HEK293 (cell line): ENCODE data around the gene MRPL18.

Source experiments
- BCL11A ChIP-seq: fragments of 450-650 bp; formaldehyde crosslinking; IDR thresholded peaks from 2 replicates; pipeline ENCODE4 v1.5.1; 2016; ENCODE audit warnings: low read depth, missing biosample characterization, missing genetic modification characterization
- ELK4 ChIP-seq: IDR thresholded peaks from 2 replicates; pipeline ENCODE4 v1.6.1; 2011; ENCODE audit warnings: mild to moderate bottlenecking, low read depth, low read length, borderline replicate concordance
- KLF9 ChIP-seq: fragments of 450-650 bp; formaldehyde crosslinking; IDR thresholded peaks from 2 replicates; pipeline ENCODE4 v1.5.1; 2016; ENCODE audit warnings: missing biosample characterization, missing genetic modification characterization, low read depth
- OSR2 ChIP-seq: fragments of 450-650 bp; formaldehyde crosslinking; IDR thresholded peaks from 2 replicates; pipeline ENCODE4 v1.5.1; 2016; ENCODE audit warnings: missing biosample characterization, missing genetic modification characterization
- PATZ1 ChIP-seq: fragments of 450-650 bp; formaldehyde crosslinking; IDR thresholded peaks from 2 replicates; pipeline ENCODE4 v1.5.1; 2016; ENCODE audit warnings: missing biosample characterization, missing genetic modification characterization
- PRDM2 ChIP-seq: fragments of 450-650 bp; formaldehyde crosslinking; IDR thresholded peaks from 2 replicates; pipeline ENCODE4 v1.5.1; 2016; ENCODE audit warnings: missing biosample characterization, missing genetic modification characterization, borderline replicate concordance
- SETDB1 ChIP-seq: IDR thresholded peaks from one replicate; pipeline ENCODE4 v1.6.1; 2017; ENCODE audit warnings: mild to moderate bottlenecking, low read length, moderate library complexity, mixed read lengths; ENCODE audit not compliant: insufficient read length
- SP2 ChIP-seq: fragments of 450-650 bp; formaldehyde crosslinking; IDR thresholded peaks from 2 replicates; pipeline ENCODE4 v1.5.1; 2016; ENCODE audit warnings: missing biosample characterization, missing genetic modification characterization
- TRIM28 ChIP-seq: IDR thresholded peaks from 2 replicates; pipeline ENCODE4 v1.6.1; 2011; ENCODE audit warnings: low read length, control low read depth, borderline replicate concordance
- ZBTB6 ChIP-seq: fragments of 450-650 bp; formaldehyde crosslinking; IDR thresholded peaks from 2 replicates; pipeline ENCODE4 v1.5.1; 2017; ENCODE audit warnings: missing biosample characterization, missing genetic modification characterization
- ZNF121 ChIP-seq: fragments of 450-650 bp; formaldehyde crosslinking; IDR thresholded peaks from 2 replicates; pipeline ENCODE4 v1.5.1; 2016; ENCODE audit warnings: missing biosample characterization, missing genetic modification characterization
- ZNF148 ChIP-seq: fragments of 450-650 bp; formaldehyde crosslinking; IDR thresholded peaks from 2 replicates; pipeline ENCODE4 v1.5.0; 2017; ENCODE audit warnings: missing biosample characterization, missing genetic modification characterization, borderline replicate concordance
- ZNF221 ChIP-seq: fragments of 450-650 bp; formaldehyde crosslinking; IDR thresholded peaks from 2 replicates; pipeline ENCODE4 v1.5.1; 2017; ENCODE audit warnings: missing biosample characterization, missing genetic modification characterization, borderline replicate concordance
- ZNF341 ChIP-seq: fragments of 450-650 bp; formaldehyde crosslinking; IDR thresholded peaks from 2 replicates; pipeline ENCODE4; 2016; ENCODE audit warnings: low read depth, missing biosample characterization, missing genetic modification characterization
- ZNF37A ChIP-seq: fragments of 450-650 bp; IDR thresholded peaks from 2 replicates; pipeline ENCODE4 v1.5.1; 2018; ENCODE audit warnings: missing biosample characterization, missing genetic modification characterization
- ZNF518A ChIP-seq: fragments of 450-650 bp; formaldehyde crosslinking; conservative IDR thresholded peaks from 2 replicates; pipeline ENCODE4 v1.5.1; 2016; ENCODE audit warnings: low read depth, missing biosample characterization, missing genetic modification characterization
- ZNF596 ChIP-seq: fragments of 450-650 bp; IDR thresholded peaks from 2 replicates; pipeline ENCODE4 v1.5.0; 2018; ENCODE audit warnings: missing biosample characterization, mild to moderate bottlenecking, missing genetic modification characterization, moderate library complexity
- ZNF791 ChIP-seq: fragments of 450-650 bp; formaldehyde crosslinking; IDR thresholded peaks from 2 replicates; pipeline ENCODE4 v1.5.1; 2016; ENCODE audit warnings: missing biosample characterization, missing genetic modification characterization
- ZNF843 ChIP-seq: fragments of 450-650 bp; formaldehyde crosslinking; IDR thresholded peaks from 2 replicates; pipeline ENCODE4 v1.5.1; 2016; ENCODE audit warnings: missing biosample characterization, missing genetic modification characterization
- ZXDB ChIP-seq: fragments of 450-650 bp; formaldehyde crosslinking; IDR thresholded peaks from 2 replicates; pipeline ENCODE4 v1.5.1; 2016; ENCODE audit warnings: missing biosample characterization, missing genetic modification characterization

Gene MRPL18

GRCh38 chr6:159789377-159790148, 704 bp upstream of the MRPL18 start, which contains the start of gene TCP1 (continued):
- TF ChIP-seq ZNF148 (tag by site-specific recombination) (no peak), ZNF221 (no peak), ZNF596 (tag by site-specific recombination) (0 out of 2 replicates have a peak, but pooled peaks have one; percentile 13), ZNF341 (tag by site-specific recombination) (no peak), BCL11A (tag by site-specific recombination) (no peak), SP2 (peak; percentile 98), ZNF843 (tag by site-specific recombination) (0 out of 2 replicates have a peak, but pooled peaks have one; percentile 46), ZNF518A (tag by site-specific recombination) (peak; percentile 95), SETDB1 (peak; percentile 58), TRIM28 (no peak), PATZ1 (0 out of 2 replicates have a peak, but pooled peaks have one; percentile 68), ZXDB (peak; percentile 23), ELK4 (0 out of 2 replicates have a peak, but pooled peaks have one; percentile 30), KLF9 (peak; percentile 80), ZNF791 (tag by site-specific recombination) (no peak), OSR2 (peak; percentile 35; the same call in 1 of the 2 replicates), PRDM2 (tag by site-specific recombination) (no peak), ZNF121 (tag by site-specific recombination) (0 out of 2 replicates have a peak, but pooled peaks have one; percentile 26), ZBTB6 (tag by site-specific recombination) (peak; percentile 95), ZNF37A (tag by site-specific recombination) (no peak)
